Bronchial epithelial cell (primary cell): Measurements from ENCODE around the gene TWIST2. TPM values are rescaled to one million over a fixed set of nuclear protein-coding genes. Genes with fewer than 3 reads are reported as not detected.

Experiments
- DNase-seq: peaks from one replicate; pipeline ENCODE4 v3.0.0-alpha.2; 2010; ENCODE audit warnings: low read depth
- FAIRE-seq: peaks from 2 replicates; lab custom pipeline; 2011; peaks lifted over from hg19 to GRCh38; lab: Jason Lieb, UNC
- H3K27me3 ChIP-seq: 2 replicates; pipeline ENCODE4 v1.5.1; 2011; ENCODE audit warnings: low read length; ENCODE audit not compliant: control insufficient read depth, insufficient read depth
- H3K36me3 ChIP-seq: 2 replicates; pipeline ENCODE4 v1.5.1; 2011; ENCODE audit warnings: low read length; ENCODE audit not compliant: control insufficient read depth, insufficient read depth
- H3K4me3 ChIP-seq: 2 replicates; pipeline ENCODE4 v1.5.1; 2011; ENCODE audit warnings: mild to moderate bottlenecking, low read depth, low read length, control low read depth
- total RNA-seq: library from RNA; depleted of rRNA; stranded (reverse); fragments of >200 nt; gene quantifications from 2 replicates; pipeline ENCODE4 v1.2.1, GENCODE V29; 2014
- TF ChIP-seq, protein P1 (sequence below): IDR thresholded peaks from 2 replicates; pipeline ENCODE4 v1.5.1; 2011; ENCODE audit warnings: mild to moderate bottlenecking, moderate library complexity, low read length, control low read depth, inconsistent platforms; ENCODE audit not compliant: insufficient read depth, severe bottlenecking

The TWIST2 gene
- total RNA-seq, 1 donor from 2014 or later = 7.4 TPM

DNA sequence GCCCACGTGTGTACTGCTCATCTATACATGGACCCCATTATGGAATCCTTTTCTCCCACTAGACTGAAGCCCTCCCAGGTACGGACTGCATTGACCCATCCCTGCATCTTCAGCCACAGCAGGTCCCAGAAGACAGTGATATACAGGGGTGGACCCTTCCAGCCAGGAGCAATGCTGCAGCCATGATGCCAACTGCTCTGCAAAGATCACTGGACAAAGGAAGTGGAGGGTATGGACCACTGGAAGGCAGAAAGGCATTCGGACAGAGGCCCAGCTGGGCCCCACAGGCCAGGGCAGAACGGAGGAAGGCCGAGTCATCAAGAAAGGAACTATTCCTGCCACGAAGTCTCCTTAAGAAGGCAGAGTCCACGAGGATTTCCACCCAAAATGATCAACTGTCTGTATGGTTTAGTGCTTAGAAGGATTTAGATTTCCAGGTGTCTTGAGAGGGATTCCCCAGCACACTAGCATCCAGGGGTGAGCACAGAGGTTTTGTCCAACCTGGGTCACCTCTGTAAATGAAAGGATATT lies 93.4 kb downstream of the TWIST2 start:
- H3K27me3 ChIP-seq = no peaks in the 10 kb centered on the region
- FAIRE-seq (no peak), DNase-seq (no peak)
- no peaks in the 10 kb centered on the region for H3K36me3 ChIP-seq
- TF ChIP-seq, protein P1, sequence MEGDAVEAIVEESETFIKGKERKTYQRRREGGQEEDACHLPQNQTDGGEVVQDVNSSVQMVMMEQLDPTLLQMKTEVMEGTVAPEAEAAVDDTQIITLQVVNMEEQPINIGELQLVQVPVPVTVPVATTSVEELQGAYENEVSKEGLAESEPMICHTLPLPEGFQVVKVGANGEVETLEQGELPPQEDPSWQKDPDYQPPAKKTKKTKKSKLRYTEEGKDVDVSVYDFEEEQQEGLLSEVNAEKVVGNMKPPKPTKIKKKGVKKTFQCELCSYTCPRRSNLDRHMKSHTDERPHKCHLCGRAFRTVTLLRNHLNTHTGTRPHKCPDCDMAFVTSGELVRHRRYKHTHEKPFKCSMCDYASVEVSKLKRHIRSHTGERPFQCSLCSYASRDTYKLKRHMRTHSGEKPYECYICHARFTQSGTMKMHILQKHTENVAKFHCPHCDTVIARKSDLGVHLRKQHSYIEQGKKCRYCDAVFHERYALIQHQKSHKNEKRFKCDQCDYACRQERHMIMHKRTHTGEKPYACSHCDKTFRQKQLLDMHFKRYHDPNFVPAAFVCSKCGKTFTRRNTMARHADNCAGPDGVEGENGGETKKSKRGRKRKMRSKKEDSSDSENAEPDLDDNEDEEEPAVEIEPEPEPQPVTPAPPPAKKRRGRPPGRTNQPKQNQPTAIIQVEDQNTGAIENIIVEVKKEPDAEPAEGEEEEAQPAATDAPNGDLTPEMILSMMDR = no peak
- H3K4me3 ChIP-seq = no peak overlapping the region

DNA sequence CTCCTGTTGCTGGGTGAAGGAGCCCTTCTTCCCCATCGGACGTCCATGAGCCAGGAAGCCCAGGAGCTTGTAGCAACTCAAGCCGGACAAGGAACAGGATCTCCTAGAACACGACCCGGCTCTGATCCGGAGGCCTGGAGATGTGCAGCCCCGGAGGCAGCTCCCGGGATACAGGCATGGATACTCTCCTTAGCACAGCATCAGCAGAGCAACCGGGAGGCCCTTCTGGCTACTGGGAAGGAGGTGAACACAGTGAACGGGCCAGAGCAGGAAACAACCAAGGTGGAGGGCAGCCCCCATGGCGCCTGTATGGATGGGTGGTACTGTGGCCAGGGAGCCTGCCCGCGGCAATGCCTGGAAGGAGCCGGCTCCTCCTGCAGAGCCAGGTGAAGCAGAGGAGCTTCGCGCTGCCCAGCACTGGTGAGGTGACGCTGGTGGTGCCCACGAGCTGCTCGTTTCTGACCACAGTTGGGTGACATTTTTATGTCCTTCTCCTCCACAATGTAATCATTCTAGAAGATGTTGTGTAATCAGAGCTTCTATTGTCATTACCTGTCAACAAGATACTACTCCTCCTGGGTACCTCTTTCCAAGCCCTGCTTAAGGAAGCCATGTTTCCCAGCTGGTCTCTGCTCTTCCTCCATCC lies 94.3 kb downstream of the TWIST2 start:
- no peak for DNase-seq
- Histone ChIP-seq H3K27me3 (no peaks in the 10 kb centered on the region), H3K36me3 (no peaks in the 10 kb centered on the region), H3K4me3 (no peak overlapping the region)
- TF ChIP-seq, protein P1 = no peak
- no peak for FAIRE-seq

DNA sequence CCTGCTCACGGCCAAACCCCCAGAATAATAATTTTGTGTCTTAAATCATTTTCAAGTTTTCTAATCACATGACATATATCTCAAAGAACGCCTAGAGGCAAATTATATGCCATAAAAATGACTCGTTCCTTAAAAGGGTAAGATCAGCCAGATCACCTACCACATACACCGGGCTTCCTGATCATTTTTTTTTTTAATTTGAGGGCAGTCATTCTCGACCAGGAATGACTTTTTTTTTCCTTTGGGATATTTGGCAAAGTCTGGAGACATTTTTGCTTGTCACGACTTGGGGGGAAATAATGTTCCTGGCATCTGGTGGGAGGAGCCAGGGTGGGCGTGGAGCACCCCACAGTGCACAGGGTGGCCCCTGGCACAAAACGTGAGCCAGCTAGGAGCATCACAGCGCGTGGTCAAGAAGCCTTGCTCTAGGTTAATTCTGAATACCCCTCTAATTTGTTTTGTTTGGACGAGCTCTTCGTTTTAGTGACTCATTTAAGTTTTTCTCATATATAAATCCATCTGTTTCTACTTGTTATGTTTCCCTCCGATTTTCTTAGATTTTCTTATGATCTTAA lies 94.9 kb downstream of the TWIST2 start:
- TF ChIP-seq, protein P1 = no peak
- Histone ChIP-seq H3K27me3 (no peaks in the 10 kb centered on the region), H3K4me3 (no peak overlapping the region), H3K36me3 (no peaks in the 10 kb centered on the region)
- DNase-seq = no peak
- no peak for FAIRE-seq

DNA sequence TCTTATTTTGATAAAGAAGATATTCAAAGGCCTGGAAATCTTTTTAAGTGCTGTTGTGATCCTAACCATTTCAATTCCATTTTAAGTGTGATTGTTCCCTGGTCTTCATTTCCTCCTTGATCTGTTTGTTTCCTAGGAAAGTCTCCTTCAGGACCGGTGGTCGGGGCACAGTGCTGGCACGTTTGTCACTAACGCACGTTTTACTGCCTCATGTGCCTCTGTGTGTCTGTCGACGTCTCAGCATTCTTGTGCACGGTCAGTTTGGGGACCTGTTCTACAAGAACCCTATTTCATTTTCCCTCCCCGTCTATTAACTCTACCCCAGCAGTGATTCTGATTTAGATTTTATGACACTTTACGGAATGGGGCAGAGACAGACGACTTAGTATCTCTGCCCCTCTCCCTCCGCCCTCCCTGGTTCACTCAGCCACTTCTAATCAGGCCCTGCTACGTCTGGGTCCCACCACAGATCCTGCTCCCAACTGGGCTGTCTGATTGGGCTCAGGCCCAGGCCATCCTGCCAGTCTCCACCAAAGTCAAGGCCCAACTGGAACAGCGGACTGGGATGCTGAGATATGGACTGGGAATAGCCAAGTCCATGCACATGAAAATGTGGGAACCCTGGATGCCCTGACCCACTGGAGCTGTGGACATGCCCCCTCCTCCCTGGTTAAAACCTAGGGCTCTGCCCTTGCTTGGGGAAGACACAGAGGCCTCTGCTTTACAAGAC lies 95.6 kb downstream of the TWIST2 start:
- FAIRE-seq = no peak
- DNase-seq = no peak
- no peaks in the 10 kb centered on the region for H3K27me3 ChIP-seq
- H3K36me3 ChIP-seq = no peaks in the 10 kb centered on the region
- TF ChIP-seq, protein P1 = no peak
- H3K4me3 ChIP-seq = no peak overlapping the region

DNA sequence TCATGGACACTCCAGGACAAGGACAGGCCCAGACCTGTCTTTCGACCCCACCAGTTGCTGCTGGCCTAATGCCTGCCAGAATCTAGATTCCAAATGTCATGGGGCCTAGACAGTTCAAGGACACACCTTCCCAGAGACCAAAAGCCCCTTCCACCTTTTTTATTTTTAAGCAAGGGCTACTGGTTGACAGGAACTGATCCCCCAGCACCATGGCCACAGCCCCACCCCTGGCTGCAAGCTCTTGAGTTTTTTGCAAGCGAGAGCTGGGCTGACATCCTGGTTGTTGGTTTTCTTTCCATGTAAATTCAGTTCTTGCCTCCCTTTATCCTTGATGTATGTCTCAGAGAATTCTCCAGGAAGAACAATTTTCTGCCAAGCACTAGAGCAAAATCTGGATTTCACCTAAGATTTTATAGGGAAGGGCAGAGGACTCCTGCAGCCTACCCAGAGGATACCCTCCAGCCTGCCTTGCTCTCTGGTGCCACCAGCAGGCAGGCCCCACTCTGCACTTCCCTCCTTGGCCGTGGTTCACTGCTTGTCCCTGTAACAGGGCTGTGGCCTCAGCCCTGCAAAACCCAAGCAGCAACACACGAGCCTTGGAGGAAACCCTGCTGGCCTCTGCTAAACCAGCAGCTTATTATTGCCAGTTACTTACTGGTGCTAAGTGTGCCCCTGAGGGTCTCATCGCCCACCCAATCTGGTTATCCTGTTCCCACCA lies 97.7 kb downstream of the TWIST2 start:
- Histone ChIP-seq H3K27me3 (no peaks in the 10 kb centered on the region), H3K36me3 (no peaks in the 10 kb centered on the region), H3K4me3 (no peak overlapping the region)
- no peak for FAIRE-seq
- TF ChIP-seq, protein P1 = peak; percentile 80
- peak; percentile 36 for DNase-seq
